HepG2 (cell line): Measurements from ENCODE around the gene PAQR7. TPM values are rescaled to one million over a fixed set of nuclear protein-coding genes. Genes with fewer than 3 reads are reported as not detected.

ENCODE experiments used
- AHDC1 ChIP-seq: sonication (generic); formaldehyde crosslinking; IDR thresholded peaks from 2 replicates; pipeline ENCODE4 v1.5.1; 2020; ENCODE audit warnings: mild to moderate bottlenecking, missing genetic modification reagents, borderline replicate concordance
- DMTF1 ChIP-seq: sonication (generic); formaldehyde crosslinking; IDR thresholded peaks from 2 replicates; pipeline ENCODE4 v1.4.0; 2020; ENCODE audit warnings: mild to moderate bottlenecking, missing genetic modification reagents
- DRAP1 ChIP-seq: IDR thresholded peaks from 2 replicates; pipeline ENCODE4 v1.6.1; 2016; ENCODE audit warnings: missing genetic modification reagents, missing compliant biosample characterization
- GTF2F1 ChIP-seq: fragments of 150-350 bp; IDR thresholded peaks from 2 replicates; pipeline ENCODE4 v1.6.1; 2014; ENCODE audit warnings: low read length
- KDM6A ChIP-seq: IDR thresholded peaks from 2 replicates; pipeline ENCODE4 v1.6.1; 2016; ENCODE audit warnings: low read depth
- KLF13 ChIP-seq: sonication (generic); formaldehyde crosslinking; IDR thresholded peaks from 2 replicates; pipeline ENCODE4 v1.4.0; 2020; ENCODE audit warnings: mild to moderate bottlenecking, missing genetic modification reagents
- MYNN ChIP-seq: sonication (generic); formaldehyde crosslinking; IDR thresholded peaks from 2 replicates; pipeline ENCODE4 v1.4.0; 2020; ENCODE audit warnings: mild to moderate bottlenecking, low read depth, missing genetic modification reagents
- SP1 ChIP-seq, 2 experiments: fragments of 450-650 bp in 1 of 2; sonication (generic) in 1 of 2; formaldehyde crosslinking in 1 of 2; IDR thresholded peaks; 2 replicates each; pipeline versions ENCODE4 v1.4.0 to v1.6.1; 2016 to 2020; ENCODE audit warnings: missing genetic modification reagents in 1 of 2
- SRY ChIP-seq: sonication (generic); formaldehyde crosslinking; IDR thresholded peaks from 2 replicates; pipeline ENCODE4 v1.8.0; 2022; ENCODE audit warnings: mild to moderate bottlenecking, missing genetic modification reagents
- TBP ChIP-seq: sonication (generic); formaldehyde crosslinking; IDR thresholded peaks from 2 replicates; pipeline ENCODE4 v1.5.0; 2020; ENCODE audit warnings: missing genetic modification reagents
- ZNF224 ChIP-seq: sonication (generic); formaldehyde crosslinking; IDR thresholded peaks from 2 replicates; pipeline ENCODE4 v1.5.0; 2020; ENCODE audit warnings: mild to moderate bottlenecking, missing genetic modification reagents
- ZNF225 ChIP-seq: sonication (generic); formaldehyde crosslinking; IDR thresholded peaks from 2 replicates; pipeline ENCODE4 v1.4.0; 2020; ENCODE audit warnings: mild to moderate bottlenecking, missing genetic modification reagents
- ZNF737 ChIP-seq: sonication (generic); formaldehyde crosslinking; IDR thresholded peaks from 2 replicates; pipeline ENCODE4 v1.5.0; 2020; ENCODE audit warnings: missing genetic modification reagents, mild to moderate bottlenecking, borderline replicate concordance
- ZNF749 ChIP-seq: sonication (generic); formaldehyde crosslinking; IDR thresholded peaks from 2 replicates; pipeline ENCODE4 v1.8.0; 2022; ENCODE audit warnings: mild to moderate bottlenecking, missing genetic modification reagents, moderate library complexity, borderline replicate concordance
- polyA plus RNA-seq, 8 experiments: library from polyadenylated mRNA; depleted of rRNA in 3 of 8; stranded (reverse) in 7 of 8; unstranded in 1 of 8; fragments of >200 nt; fragmentation: Illumina TruSeq in 4 of 8; extraction: Trizol in 4 of 8; gene quantifications; 2 replicates each; pipeline versions ENCODE4 v1.2.1 to v1.2.3, GENCODE V29; 2011 to 2016; ENCODE audit warnings: low read depth in 4 of 8, missing spikeins in 1 of 8, mixed read lengths in 1 of 8; ENCODE audit not compliant: insufficient read depth in 1 of 8
- total RNA-seq, 5 experiments: library from RNA; depleted of rRNA; stranded (reverse); fragments of >200 nt; fragmentation: Illumina TruSeq; extraction: Trizol; gene quantifications; 2 replicates each; pipeline ENCODE4 v1.2.3, GENCODE V29; 2016; ENCODE audit warnings: low read depth in 1 of 5
- TF ChIP-seq, protein P1 (sequence below): sonication (generic); formaldehyde crosslinking; IDR thresholded peaks from 2 replicates; pipeline ENCODE4 v1.5.1; 2020; ENCODE audit warnings: missing genetic modification reagents, mild to moderate bottlenecking, borderline replicate concordance
- TF ChIP-seq, protein P2 (sequence below): IDR thresholded peaks from 2 replicates; pipeline ENCODE4 v1.6.1; 2012; ENCODE audit warnings: low read depth, low read length, improper control_type of control experiment

The PAQR7 gene
- total and polyA plus RNA-seq, 2 of the 13 experiments (the other 11 are each of a cell fraction or from before 2014, with no cell fraction given), result 13.2 to 16.6 TPM

- TF ChIP-seq, protein P1, sequence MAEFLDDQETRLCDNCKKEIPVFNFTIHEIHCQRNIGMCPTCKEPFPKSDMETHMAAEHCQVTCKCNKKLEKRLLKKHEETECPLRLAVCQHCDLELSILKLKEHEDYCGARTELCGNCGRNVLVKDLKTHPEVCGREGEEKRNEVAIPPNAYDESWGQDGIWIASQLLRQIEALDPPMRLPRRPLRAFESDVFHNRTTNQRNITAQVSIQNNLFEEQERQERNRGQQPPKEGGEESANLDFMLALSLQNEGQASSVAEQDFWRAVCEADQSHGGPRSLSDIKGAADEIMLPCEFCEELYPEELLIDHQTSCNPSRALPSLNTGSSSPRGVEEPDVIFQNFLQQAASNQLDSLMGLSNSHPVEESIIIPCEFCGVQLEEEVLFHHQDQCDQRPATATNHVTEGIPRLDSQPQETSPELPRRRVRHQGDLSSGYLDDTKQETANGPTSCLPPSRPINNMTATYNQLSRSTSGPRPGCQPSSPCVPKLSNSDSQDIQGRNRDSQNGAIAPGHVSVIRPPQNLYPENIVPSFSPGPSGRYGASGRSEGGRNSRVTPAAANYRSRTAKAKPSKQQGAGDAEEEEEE (CRISPR knock-in tag), result no peak; the same call in 1 of the 2 replicates
- TF ChIP-seq TBP (CRISPR knock-in tag) (no peak), ZNF225 (CRISPR knock-in tag) (no peak), DMTF1 (CRISPR knock-in tag) (peak; percentile 22; the same call in 1 of the 2 replicates), SRY (no peak), GTF2F1 (no peak), MYNN (CRISPR knock-in tag) (no peak), ZNF749 (peak; percentile 86; the same call in 1 of the 2 replicates), KLF13 (CRISPR knock-in tag) (no peak), ZNF737 (CRISPR knock-in tag) (no peak), KDM6A (CRISPR knock-in tag) (no peak), DRAP1 (CRISPR knock-in tag) (peak; percentile 84), SP1 (IDR thresholded peaks at IDR 0.05) (no peak), SP1 (CRISPR knock-in tag; IDR thresholded peaks at IDR 0.05) (peak; percentile 80), ZNF224 (CRISPR knock-in tag) (0 out of 2 replicates have a peak, but pooled peaks have one; percentile 22), AHDC1 (CRISPR knock-in tag) (peak; percentile 48; the same call in 1 of the 2 replicates)
- TF ChIP-seq, protein P2, sequence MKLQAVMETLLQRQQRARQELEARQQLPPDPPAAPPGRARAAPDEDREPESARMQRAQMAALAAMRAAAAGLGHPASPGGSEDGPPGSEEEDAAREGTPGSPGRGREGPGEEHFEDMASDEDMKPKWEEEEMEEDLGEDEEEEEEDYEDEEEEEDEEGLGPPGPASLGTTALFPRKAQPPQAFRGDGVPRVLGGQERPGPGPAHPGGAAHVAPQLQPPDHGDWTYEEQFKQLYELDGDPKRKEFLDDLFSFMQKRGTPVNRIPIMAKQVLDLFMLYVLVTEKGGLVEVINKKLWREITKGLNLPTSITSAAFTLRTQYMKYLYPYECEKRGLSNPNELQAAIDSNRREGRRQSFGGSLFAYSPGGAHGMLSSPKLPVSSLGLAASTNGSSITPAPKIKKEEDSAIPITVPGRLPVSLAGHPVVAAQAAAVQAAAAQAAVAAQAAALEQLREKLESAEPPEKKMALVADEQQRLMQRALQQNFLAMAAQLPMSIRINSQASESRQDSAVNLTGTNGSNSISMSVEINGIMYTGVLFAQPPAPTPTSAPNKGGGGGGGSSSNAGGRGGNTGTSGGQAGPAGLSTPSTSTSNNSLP, result no peak
These were observed 55.8 kb downstream of the PAQR7 start, which contains the start of gene MTFR1L (continued) for GRCh38 chr1:25819491-25820246.
